HK-2 (cell line): ENCODE results near the gene MYL6B.

ENCODE experiments used
- DNase-seq: peaks from one replicate; pipeline ENCODE4 v3.0.0-alpha.2; 2018; ENCODE audit not compliant: unreplicated experiment

MYL6B gene

DNA sequence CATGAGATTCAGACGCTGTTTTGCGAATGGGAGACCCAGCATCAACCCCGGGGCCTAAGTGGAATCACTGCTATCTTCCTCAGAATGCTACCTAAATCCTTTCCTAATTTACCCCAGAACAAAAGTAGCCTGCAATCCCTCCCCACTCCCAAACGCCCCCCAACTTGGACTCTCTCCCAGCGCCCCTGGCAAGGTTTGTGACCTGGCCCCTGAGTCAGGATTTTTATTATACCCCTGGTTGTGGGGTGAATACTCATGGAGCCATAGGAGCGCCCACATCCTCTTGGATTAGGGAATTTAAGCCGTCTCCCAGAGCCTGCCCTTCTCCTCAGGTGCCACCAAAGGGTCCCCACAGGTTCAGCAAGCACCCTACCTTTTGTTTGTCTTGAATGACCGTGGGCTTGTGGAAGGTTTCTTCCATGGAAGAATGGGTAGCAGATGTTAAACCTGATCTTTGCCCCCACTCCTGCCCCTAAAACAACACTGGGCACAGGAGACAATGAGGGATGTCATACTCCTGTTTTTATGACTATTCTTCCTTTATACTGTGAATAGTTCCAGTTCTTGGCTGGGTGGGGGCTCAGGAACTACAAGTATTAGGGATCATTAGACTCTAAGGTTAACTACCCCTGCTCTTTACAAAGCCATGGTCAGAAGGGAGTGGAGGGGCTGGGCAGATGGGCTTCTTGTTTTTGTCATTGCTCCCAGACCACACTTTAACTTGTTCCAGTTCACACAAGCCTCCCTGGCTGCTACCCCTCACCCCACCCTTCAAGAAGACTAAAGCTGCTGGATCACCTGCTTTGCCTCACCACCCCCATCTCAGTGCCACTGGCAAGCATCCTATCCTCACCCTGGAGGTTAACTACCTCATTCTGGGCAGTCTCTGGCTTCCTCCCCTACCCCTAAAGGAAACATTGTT is 630 bp downstream of the MYL6B start:
- no peak for DNase-seq

DNA sequence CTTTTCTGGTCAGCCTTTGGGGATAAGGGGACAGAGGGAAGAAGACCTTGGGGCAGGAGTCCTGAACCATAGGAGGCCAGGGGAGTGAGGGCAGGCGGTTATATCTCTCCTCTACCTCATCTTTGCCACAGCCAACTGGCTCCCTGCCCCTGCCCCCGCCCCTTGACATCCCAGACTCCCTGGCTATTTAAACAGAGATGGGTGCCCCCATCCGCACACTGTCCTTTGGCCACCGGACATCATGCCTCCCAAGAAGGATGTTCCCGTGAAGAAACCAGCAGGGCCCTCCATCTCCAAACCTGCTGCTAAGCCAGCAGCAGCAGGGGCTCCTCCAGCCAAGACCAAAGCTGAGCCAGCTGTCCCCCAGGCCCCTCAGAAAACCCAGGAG is 1.3 kb downstream of the MYL6B start:
- no peak for DNase-seq

DNA sequence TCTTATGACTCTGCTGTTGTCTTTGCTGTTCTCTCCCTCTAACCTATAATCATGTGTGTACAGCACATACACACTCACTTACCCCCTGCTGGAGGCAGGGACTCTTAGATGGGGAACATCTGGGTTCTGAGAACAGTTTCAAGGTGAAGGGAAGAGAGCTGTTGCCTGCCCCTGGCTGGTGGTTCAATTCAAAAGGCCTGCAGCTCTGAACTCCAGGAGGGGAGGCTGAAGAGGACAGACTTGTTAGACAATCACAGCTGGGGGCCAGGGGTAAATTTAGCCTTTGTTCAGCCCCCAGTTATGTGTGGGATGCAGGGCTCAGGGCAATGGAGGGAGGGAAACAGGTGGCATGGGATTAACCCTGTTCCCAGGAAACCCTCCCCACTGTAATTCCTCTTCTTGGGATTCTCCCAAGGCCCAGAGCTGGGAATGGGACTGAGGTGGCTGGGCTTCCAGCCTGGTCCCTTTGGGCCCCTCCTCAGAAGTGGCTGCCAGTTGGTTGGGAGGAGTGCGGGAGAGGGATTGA is 1.9 kb downstream of the MYL6B start:
- DNase-seq: no peak

DNA sequence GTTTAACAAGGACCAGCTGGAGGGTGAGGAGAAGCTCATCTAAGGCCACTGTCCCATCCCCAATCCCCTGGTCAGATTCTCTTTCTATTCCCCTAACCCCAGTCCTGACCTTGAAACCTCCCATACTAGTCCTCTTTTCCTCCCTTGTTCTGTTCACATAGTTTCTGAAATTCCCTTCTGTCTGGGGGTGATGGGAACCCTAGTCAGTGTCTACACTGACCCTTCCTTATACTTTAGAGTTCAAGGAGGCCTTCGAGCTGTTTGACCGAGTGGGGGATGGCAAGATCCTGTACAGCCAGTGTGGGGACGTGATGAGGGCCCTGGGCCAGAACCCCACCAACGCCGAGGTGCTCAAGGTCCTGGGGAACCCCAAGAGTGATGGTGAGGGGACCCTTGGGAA is 2.4 kb downstream of the MYL6B start:
- DNase-seq: no peak

DNA sequence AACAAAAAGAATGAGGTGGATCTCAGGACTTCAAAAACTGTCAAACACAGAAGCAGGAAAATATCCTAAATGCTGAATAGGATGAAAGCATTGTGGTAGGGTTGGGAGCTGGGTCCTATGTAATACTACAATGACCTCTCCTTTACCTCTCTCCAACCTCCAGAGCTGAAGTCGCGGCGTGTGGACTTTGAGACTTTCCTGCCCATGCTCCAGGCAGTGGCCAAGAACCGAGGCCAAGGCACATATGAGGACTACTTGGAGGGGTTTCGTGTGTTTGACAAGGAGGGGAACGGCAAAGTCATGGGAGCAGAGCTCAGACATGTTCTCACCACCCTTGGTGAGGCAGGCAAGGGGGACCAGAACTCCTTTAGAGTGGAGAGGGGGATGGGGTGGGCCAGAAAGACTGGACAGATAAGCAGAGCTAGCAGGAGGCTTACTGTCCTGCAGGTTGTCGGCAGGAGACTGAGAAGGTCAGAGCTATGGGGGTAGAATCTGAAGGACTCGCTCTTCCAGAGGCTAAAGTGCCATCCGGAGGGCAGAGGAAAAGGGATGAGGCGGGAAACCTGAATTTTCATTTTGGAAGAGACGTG is 3.0 kb downstream of the MYL6B start:
- no peak for DNase-seq

- peak; percentile 63 for DNase-seq
Measured at GRCh38 chr12:56156464-56157200, 4.2 kb downstream of the MYL6B start.

- peak; percentile 80 for DNase-seq
Measured at GRCh38 chr12:56157201-56158028, 5.0 kb downstream of the MYL6B start.

GRCh38 chr12:56158029-56158925 is 5.9 kb downstream of the MYL6B start, which contains the start of gene MYL6:
MYL6 (plus strand) TSS chr12:56158359; CDS start chr12:56158402, 43 bp downstream.
- peak; percentile 93 for DNase-seq

- DNase-seq: peak; percentile 70
Measured at GRCh38 chr12:56158926-56159461, 6.6 kb downstream of the MYL6B start.

DNA sequence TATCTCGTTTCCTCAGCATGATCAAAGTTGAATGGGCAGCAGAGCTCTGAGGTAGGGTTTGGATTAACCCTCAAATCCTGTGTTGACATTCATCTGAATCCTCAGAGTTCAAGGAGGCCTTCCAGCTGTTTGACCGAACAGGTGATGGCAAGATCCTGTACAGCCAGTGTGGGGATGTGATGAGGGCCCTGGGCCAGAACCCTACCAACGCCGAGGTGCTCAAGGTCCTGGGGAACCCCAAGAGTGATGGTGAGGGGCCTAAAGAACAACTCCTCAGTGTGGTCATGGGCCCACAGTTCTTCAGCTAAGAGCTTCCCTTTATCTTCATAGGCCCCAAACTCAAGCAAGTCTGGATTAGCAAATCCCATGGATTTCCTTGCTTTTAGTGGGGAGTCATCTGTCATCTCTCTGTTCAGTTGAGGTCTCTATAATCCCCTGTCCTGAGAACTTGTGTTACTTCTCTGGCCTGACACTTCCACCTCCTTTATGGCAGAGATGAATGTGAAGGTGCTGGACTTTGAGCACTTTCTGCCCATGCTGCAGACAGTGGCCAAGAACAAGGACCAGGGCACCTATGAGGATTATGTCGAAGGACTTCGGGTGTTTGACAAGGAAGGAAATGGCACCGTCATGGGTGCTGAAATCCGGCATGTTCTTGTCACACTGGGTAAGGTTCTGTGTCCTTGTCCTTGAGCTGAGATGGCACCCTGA is 7.2 kb downstream of the MYL6B start:
- DNase-seq: no peak

DNA sequence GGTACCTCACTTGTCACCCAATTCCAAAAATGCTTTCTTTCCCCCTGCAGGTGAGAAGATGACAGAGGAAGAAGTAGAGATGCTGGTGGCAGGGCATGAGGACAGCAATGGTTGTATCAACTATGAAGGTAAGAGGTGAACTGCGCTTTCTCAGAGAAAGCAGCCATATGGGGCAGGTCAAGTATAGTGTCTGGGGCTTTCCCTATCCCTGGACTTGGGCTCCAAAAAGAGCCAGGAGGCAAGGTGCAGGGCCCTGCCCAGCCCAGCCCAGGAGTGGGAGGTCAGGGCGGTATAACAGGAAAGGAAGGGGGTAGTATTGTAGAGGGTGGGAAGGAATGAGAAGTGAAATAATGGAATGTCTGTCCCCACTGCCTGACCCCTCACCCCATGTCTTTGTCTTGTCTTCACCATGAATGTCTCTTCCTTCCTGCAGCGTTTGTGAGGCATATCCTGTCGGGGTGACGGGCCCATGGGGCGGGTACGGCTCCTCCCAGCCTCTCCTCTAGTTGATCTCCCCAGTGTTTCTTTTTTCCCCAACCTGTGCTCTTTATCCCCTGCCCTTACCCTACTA is 7.9 kb downstream of the MYL6B start:
- DNase-seq: peak; percentile 41

- no peak for DNase-seq
Measured at GRCh38 chr12:56160894-56161689, 8.7 kb downstream of the MYL6B start.

- DNase-seq: peak; percentile 20
Measured at GRCh38 chr12:56161690-56162351, 9.4 kb downstream of the MYL6B start.

DNA sequence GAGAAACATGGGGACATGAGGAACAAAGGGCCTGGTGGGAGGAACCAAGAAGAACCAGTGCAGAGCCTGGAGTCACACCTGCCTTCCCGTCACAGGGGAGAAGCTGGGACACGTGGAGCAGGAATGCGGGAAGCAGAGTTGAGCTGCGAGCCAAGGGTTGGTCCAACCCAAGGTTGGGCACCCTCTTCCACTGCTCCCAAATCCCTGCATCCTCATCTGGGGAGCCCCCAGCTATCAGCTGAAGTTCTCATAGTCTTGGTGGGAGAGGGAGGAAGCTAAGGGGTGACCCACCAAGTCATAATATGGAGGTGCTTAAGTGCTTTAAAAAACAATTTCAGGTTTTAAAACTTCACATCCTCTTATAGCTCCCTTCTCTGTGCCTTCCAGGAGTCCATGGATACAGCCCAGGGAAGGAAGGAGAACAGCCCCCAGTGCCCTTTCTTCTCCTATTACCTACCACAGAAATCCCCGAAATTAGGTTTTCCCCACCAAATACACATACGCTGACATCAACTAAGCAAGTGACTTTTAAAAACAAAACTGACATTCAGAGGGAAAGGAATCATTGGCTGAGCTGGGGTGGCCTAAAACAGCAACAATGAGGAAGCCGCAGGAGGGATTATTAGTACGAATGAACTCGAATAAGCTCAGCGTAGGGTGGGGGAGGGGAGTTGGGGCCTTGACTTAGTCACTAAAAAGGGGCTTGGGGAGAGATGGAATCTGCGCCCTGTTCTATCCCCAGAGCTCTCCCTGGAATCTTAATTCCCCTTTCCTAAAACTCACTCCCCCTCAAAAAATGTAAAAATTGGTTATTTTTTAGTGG is 10.3 kb downstream of the MYL6B start:
- DNase-seq: peak; percentile 32

DNA sequence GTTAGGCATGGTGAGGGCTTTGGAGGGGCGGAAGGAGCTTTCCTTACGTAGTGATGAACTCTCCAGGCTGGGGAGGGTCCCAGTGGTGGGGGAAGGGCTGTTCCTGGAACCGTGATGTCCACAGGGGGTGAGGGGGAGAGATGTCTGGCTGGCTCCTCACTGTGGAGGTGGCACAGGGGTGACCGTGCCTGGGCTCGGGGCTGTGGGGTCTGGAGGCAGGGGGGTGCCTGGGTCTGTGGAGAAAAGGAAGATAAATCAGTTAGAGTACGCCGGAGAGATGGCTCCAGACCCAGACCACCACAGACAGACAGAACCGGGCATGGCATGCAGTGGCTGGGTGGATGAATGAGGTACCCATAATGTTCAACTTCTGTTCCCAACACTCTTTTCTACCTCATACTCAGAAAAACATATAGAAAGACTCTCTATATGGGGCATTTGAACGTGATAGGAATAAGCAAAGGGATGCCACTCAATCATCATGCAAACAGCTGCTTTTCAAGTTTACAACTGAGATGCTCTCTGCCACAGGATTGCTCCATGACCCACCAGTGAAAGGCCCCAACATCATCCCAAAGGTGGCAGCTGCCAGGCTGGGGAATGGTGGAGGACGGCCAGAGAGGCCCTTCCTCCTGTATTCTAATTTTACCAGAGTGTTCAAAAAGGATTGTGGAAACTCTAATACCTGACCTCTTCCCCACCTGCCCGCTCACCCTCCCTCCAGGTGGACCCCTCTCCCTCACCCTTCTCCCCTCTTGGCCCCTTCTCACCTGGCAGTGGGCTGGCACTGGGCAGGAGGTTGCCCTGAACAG is 11.4 kb downstream of the MYL6B start:
- peak; percentile 35 for DNase-seq

- peak; percentile 35 for DNase-seq
Measured at GRCh38 chr12:56164345-56164729, 11.9 kb downstream of the MYL6B start.
